ACC112 (cell line): ENCODE data around the gene NMUR1.
A peak's percentile ranks its signal among the peaks of the same experiment; 100 is the strongest.
"Not testable (repeated sequence)": the region's sequence is repeated elsewhere in the genome, so short reads cannot be mapped to it uniquely, and the experiment has no call there.

Experiments used
- H2AFZ ChIP-seq: fragments of 200-600 bp; sonication (generic); one replicate; pipeline ENCODE4 v1.6.0; 2017; ENCODE audit warnings: antibody characterized with exemption, low read length; ENCODE audit not compliant: unreplicated experiment
- H3K27ac ChIP-seq: fragments of 200-600 bp; sonication (generic); 2 replicates; pipeline ENCODE4 v1.5.1; 2014; ENCODE audit warnings: low read depth, mild to moderate bottlenecking, antibody characterized with exemption, low read length, moderate library complexity
- H3K27me3 ChIP-seq: fragments of 200-600 bp; sonication (generic); 2 replicates; pipeline ENCODE4 v1.6.1; 2014; ENCODE audit warnings: mild to moderate bottlenecking, antibody characterized with exemption, low read length, moderate library complexity, mixed read lengths; ENCODE audit not compliant: insufficient read depth
- H3K36me3 ChIP-seq: fragments of 200-600 bp; sonication (generic); 2 replicates; pipeline ENCODE4 v1.6.1; 2016; ENCODE audit warnings: mild to moderate bottlenecking, antibody characterized with exemption, low read length, moderate library complexity, mixed read lengths; ENCODE audit not compliant: insufficient read depth
- H3K4me1 ChIP-seq: fragments of 200-600 bp; sonication (generic); one replicate; pipeline ENCODE4 v1.6.1; 2016; ENCODE audit warnings: low read length, mixed read lengths; ENCODE audit not compliant: insufficient read depth, unreplicated experiment, control insufficient read depth
- H3K4me3 ChIP-seq: fragments of 200-600 bp; sonication (generic); 2 replicates; pipeline ENCODE4 v1.5.1; 2014; ENCODE audit warnings: mild to moderate bottlenecking, low read depth, low read length
- H3K79me2 ChIP-seq: fragments of 200-600 bp; sonication (generic); one replicate; pipeline ENCODE4 v1.6.0; 2016; ENCODE audit warnings: low read length; ENCODE audit not compliant: control insufficient read depth, unreplicated experiment, insufficient read depth

NMUR1 gene

DNA sequence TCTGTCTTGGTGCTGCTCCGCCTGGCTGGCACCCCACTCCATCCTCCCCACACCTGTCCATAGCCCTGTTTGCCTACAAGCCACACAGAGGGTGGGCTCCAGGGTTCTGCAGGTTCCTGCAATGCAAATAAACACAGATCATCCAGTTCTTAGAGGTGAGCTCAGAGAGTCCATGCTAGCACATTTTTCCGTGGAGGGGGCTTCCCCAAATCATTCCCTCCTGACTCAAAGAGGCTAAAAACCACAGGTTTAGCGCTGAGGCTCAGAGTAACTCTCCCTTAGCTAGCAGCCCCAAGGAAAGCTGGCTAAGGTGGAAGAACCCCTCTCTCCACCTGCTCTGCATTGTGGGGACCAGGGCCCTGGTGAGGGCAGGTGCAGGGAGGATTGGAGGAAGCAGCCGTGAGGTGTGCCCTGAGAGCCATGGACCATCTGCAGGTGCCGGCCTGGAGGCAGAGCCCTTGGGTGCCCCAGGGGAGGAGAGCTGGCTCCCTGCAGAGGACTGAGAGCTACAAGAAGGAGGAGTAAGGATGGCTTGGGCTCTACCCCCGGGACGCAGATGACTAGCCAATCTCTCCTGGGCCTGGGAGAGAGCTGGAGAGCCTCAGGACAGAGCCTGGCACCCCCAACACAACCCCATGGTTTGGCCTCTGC, 38.7 kb upstream of the NMUR1 start:
- H2AFZ ChIP-seq = no peak overlapping the region
- H3K4me1 ChIP-seq = no peaks in the 10 kb centered on the region
- no peaks in the 10 kb centered on the region for H3K36me3 ChIP-seq
- H3K4me3 ChIP-seq = no peak overlapping the region
- no peak overlapping the region for H3K27ac ChIP-seq
- no peaks in the 10 kb centered on the region for H3K79me2 ChIP-seq
- H3K27me3 ChIP-seq = no peaks in the 10 kb centered on the region

DNA sequence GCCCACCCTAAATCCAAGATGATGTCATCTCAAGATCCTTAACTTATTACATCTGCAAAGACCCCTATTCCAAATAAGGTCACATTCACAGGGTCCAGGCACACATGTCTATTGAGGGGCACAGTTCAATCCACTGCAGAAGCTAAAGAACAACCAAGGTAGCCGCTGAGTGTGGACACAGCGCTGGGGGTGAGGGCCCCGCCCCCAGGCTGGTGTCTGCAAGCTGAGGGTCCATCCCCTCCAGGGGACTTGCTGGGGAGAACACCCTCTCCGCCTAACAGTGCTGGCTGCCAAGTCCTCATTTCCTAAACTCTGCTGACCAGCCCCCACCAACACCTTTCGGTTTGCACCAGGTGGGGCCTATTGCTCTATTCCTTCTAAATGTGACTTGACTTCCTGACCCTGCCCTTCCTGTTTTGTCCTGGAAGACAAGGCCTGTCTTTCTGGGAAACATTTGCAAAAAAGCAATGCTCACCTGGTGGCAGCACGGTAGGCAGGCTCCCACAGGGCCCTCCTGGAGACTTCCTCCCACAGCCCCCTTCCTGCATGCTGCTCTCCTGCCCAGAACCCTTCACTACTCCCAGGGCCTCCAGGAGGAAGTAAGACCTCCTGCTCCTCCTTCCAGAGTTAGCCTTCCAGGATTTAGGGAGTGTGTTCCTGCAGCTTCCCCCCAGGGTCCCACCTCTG, 38.0 kb upstream of the NMUR1 start:
- no peak overlapping the region for H3K27ac ChIP-seq
- H3K27me3 ChIP-seq = no peaks in the 10 kb centered on the region
- H3K4me1 ChIP-seq = no peaks in the 10 kb centered on the region
- H3K4me3 ChIP-seq = no peak overlapping the region
- H3K36me3 ChIP-seq = no peaks in the 10 kb centered on the region
- no peaks in the 10 kb centered on the region for H3K79me2 ChIP-seq
- no peak overlapping the region for H2AFZ ChIP-seq

DNA sequence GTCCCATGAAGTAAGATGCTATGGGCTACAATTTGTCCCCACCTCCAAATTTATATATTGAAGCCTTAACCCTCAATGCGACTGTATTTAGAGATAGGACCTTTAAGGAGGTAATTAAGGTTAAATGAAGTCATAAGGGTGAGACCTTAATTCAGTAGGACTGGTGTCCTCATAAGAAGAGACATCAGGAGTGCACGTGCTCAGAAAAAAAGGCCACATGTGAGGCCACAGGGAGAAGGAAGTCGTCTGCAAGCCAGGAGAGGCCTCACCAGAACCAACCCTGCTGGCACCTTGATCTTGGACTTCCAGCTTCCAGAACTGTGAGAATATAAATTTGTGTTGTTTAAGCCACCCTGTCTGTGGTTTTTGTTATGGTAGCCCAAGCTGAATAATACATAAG, 36.9 kb upstream of the NMUR1 start:
- Histone ChIP-seq H3K27ac (no peak overlapping the region), H3K4me3 (no peak overlapping the region)

DNA sequence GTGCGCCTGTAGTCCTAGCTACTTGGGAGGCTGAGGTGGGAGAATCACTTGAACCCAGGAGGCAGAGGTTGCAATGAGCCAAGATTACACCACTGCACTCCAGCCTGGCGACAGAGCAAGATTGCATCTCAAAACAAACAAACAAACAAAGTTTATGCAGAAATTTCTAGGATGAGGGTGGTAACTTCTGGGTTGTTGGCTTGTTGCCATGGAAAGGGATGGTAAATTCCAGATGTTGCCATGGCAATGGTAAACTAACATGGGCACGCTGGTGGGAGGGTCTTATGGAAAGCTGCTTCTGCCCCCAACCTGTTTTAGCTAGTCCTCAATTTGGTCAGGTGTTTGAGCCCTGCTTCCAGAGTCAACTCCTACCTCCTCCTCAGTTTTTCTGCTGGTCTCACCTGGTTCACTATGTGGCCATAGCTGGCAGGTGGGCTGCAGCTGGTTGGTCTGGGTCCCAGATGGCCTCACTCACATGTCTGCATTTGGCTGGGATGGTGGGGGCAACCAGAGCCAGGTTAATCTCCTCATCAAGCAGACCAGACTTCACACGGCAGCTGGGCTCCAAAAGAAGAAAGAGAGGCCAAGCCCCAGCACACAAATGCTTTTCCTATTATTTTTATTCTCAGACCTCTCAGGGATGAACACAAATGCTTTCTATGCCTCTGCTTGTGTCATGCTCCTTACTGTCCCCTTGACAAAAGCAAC, 35.8 kb upstream of the NMUR1 start:
- H3K4me1 ChIP-seq = no peaks in the 10 kb centered on the region
- H3K27me3 ChIP-seq = no peaks in the 10 kb centered on the region
- no peaks in the 10 kb centered on the region for H3K36me3 ChIP-seq
- H3K79me2 ChIP-seq = no peaks in the 10 kb centered on the region
- H3K4me3 ChIP-seq = no peak overlapping the region
- no peak overlapping the region for H2AFZ ChIP-seq
- H3K27ac ChIP-seq = no peak overlapping the region

More for the DNA sequence above, 36.9 kb upstream of the NMUR1 start:
- H3K27me3 ChIP-seq = no peaks in the 10 kb centered on the region
- no peaks in the 10 kb centered on the region for H3K79me2 ChIP-seq
- H3K4me1 ChIP-seq = no peaks in the 10 kb centered on the region
- H3K36me3 ChIP-seq = no peaks in the 10 kb centered on the region
- H2AFZ ChIP-seq = no peak overlapping the region

DNA sequence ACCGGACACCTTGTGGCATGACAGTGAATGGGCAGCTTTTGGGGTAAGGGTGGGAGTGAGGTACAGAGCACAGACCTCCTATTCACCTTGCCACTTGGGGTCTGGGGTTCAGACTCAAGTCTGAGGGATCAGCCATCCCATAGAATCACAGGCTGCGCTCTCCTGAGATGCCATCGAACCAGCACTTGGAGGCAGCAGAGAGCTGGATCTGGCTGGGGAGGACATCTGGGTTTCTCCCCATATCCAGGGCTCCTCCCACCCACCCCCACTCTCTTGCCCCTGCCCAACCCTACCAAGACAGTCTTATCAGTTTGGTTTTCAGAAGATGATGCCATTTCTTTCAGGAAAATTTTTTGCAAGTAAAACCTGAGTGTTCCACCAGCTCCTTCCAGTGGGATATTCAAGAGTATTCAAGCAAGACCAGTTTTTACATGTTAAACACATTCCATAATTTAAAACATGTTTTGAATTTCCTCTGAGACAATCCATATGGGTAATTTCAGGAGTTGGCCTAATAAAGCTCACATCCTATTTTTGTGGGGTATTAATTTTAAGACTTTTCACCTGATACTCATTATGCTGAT, 33.2 kb upstream of the NMUR1 start:
- no peaks in the 10 kb centered on the region for H3K27me3 ChIP-seq
- H3K27ac ChIP-seq = no peak overlapping the region

DNA sequence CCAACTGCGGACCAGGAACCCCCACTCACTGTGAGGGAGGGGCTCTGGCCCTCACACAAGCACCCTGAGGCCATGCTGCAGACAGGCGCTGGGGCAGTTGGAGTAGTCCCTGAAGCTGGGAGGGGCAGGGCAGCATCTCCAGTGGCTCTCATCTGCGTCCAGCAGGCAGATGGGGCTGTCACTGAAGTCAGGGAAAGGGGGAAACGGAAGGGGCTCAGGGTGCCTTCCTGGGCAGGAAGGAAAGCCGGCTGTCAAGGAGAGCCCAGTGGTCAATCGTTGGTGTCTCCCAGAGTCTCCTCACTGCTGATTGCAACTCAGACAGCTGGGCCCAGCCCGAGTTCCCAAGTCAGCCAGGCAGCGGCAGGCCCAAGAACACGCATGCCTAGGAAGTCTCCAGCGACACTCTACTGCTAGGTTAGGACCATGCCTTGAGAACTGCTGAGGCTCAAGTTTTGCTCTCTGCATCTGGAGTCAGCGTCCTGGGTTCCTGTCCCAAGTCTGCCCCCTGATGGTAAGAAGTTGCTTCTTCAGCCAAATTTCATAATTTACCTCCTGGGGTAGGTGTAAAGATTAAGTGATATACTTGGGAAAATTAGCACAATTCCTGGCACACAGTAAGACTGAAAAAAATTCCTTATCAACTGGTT, 27.4 kb upstream of the NMUR1 start:
- peak overlapping the region; percentile 39 for H2AFZ ChIP-seq
- no peaks in the 10 kb centered on the region for H3K79me2 ChIP-seq
- H3K27ac ChIP-seq = no peak overlapping the region
- H3K36me3 ChIP-seq = no peaks in the 10 kb centered on the region
- H3K27me3 ChIP-seq = no peaks in the 10 kb centered on the region
- no peak overlapping the region for H3K4me3 ChIP-seq
- peaks cover 13% of the 10 kb centered on the region for H3K4me1 ChIP-seq

More for the DNA sequence above, 33.2 kb upstream of the NMUR1 start:
- Histone ChIP-seq H2AFZ (no peak overlapping the region), H3K4me3 (no peak overlapping the region), H3K79me2 (no peaks in the 10 kb centered on the region), H3K4me1 (no peaks in the 10 kb centered on the region), H3K36me3 (no peaks in the 10 kb centered on the region)

DNA sequence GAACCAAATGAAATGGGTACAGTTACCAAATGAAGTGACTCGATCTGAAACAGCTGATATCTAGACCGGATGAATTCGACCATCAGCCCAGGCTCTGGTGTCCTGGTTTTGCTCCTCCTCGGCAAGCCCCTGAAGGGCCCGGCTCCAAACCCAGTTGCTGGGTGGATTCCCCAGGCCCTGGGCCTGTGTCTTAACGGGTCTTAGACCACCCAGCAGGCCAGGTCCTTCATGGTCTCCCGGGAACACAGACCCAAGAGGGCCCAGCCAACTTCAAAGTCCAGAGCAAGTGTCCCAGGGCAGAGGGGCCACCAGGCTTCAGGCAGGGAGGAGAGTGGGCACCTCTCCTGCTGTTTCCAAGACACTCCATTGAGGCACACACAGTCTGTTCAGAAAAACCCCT, 26.7 kb upstream of the NMUR1 start:
- Histone ChIP-seq H3K79me2 (no peaks in the 10 kb centered on the region), H3K4me1 (peaks cover 13% of the 10 kb centered on the region), H3K27ac (no peak overlapping the region), H3K36me3 (no peaks in the 10 kb centered on the region), H3K27me3 (no peaks in the 10 kb centered on the region), H3K4me3 (no peak overlapping the region), H2AFZ (no peak overlapping the region)

DNA sequence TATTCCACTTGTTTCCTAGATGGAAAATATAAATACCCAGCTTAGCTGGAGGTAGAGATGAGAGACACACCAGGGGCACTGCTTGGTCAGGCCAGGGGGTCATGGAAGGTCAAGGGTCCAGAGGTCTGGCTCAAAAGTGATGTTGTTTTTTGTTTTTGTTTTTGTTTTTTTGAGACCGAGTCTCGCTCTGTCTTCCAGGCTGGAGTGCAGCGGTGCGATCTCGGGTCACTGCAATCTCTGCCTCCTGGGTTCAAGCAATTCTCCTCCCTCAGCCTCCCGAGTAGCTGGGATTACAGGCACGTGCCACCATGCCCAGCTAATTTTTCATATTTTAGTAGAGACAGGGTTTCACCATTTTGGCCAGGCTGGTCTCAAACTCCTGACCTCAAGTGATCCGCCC, 26.3 kb upstream of the NMUR1 start:
- peaks cover 13% of the 10 kb centered on the region for H3K4me1 ChIP-seq
- H3K27ac ChIP-seq, H2AFZ ChIP-seq, H3K4me3 ChIP-seq, H3K36me3 ChIP-seq, H3K79me2 ChIP-seq, H3K27me3 ChIP-seq: not testable (repeated sequence)

DNA sequence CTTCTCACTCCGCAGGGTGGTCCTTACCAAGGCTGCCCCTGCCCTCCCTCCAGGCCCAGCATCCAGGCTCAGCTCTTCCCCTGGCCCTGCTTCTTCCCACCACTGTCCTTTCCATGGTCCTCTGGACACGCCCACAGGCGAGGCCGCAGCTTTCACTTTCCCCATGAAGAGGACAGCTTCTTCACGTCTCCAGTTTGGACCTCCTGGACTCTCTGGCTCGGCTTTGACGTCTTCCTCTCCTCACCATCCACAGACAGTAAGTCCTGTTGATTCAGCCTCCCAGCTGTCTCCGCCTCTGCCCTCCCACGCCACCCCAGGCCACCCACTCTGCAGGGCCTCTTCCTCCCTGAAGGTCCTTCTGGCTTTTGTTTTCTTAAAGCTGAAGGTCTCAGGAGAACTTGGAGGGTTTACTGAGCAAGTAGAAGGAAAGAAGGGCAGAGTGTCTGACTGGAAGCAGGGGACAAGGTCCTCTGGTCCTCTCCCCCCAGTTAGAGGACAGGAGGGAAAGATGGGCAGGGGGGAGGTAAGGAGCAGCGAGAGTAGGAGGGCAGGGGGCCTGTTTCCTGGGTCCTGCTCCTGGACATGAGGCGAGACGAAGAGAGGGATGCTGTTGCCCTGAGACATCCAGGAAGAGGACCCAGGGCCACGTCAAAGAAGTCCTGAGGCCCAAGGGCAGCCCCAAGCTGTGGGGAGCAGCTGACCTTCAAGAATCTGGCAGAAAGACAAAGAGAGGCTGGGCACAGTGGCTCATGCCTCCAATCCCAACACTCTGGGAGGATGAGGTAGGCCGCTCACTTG, 24.7 kb upstream of the NMUR1 start:
- Histone ChIP-seq H3K4me1 (peaks cover 13% of the 10 kb centered on the region), H3K27ac (peak overlapping the region; percentile 27; the same call in 1 of the 2 replicates), H3K4me3 (peak overlapping the region; percentile 68), H2AFZ (peak overlapping the region; percentile 83), H3K79me2 (no peaks in the 10 kb centered on the region), H3K27me3 (no peaks in the 10 kb centered on the region), H3K36me3 (no peaks in the 10 kb centered on the region)

DNA sequence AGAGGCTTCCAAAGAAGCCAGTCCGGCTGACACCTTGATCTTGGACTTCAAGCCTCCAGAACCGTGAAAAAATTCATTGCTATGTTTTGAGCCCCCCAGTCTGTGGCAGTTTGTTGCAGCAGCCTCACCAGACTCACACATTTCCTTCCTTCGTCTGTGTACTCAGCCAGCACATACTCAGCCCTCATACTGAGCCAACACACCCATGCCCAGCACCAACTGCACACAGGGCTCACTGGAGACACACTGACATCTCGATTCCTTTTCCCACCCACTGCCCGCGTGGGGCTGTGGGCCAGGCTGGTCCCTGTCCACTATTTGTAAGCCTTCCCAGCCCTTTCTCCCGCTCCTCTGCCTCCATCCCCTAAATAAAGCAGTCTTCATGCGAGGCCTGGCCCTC, 24.1 kb upstream of the NMUR1 start:
- peak overlapping the region; percentile 83 for H2AFZ ChIP-seq
- H3K27me3 ChIP-seq = no peaks in the 10 kb centered on the region
- H3K79me2 ChIP-seq = no peaks in the 10 kb centered on the region
- H3K36me3 ChIP-seq = no peaks in the 10 kb centered on the region
- peak overlapping the region; percentile 68 for H3K4me3 ChIP-seq
- H3K4me1 ChIP-seq = peaks cover 13% of the 10 kb centered on the region
- H3K27ac ChIP-seq = peak overlapping the region; percentile 27; the same call in 1 of the 2 replicates
